GM12891 (cell line): ENCODE data around the gene DNASE2B.

Experiments used
- POLR2A ChIP-seq: IDR thresholded peaks from 2 replicates; pipeline ENCODE4 v1.6.1; 2011; ENCODE audit warnings: low read depth, low read length, control low read depth
- POLR2AphosphoS5 ChIP-seq: IDR thresholded peaks from 2 replicates; pipeline ENCODE4 v1.6.1; 2011; ENCODE audit warnings: low read depth, low read length, control low read depth
- TAF1 ChIP-seq: IDR thresholded peaks from 2 replicates; pipeline ENCODE4 v1.6.1; 2011; ENCODE audit warnings: low read depth, low read length, control low read depth

- TF ChIP-seq POLR2AphosphoS5 (no peak), TAF1 (no peak), POLR2A (no peak)
Measured at GRCh38 chr1:84401156-84401555, 2.9 kb downstream of the DNASE2B start.
